Measurements from ENCODE around the gene VTI1A. TPM values are rescaled to one million over a fixed set of nuclear protein-coding genes. Genes with fewer than 3 reads are reported as not detected.

VTI1A gene
- total and polyA plus RNA-seq, 4 donors, result 5.5 to 26.9 (median 13.1) TPM

- DNase-seq (ENCODE audit: low spot score), result no peak
- peaks cover 2 to 56% (median 43%) of the 10 kb centered on the region in 4 donors for H3K4me1 ChIP-seq (ENCODE audit: control insufficient read depth in 4 of 4, insufficient read depth in 4 of 4, low read length in 3 of 4)
- no peaks in the 10 kb centered on the region for H3K27me3 ChIP-seq (ENCODE audit: control insufficient read depth in 4 of 4, insufficient read depth in 4 of 4, low read length in 3 of 4)
- no peaks in the 10 kb centered on the region for H3K9me3 ChIP-seq (ENCODE audit: control insufficient read depth in 4 of 4, low read length in 3 of 4)
- no peak overlapping the region for H3K9ac ChIP-seq (ENCODE audit: low read depth in 1 of 2, low read length in 2 of 2)
- no peaks in the 10 kb centered on the region for H3K36me3 ChIP-seq (ENCODE audit: control insufficient read depth in 4 of 4, insufficient read depth in 3 of 4, low read depth in 1 of 4, low read length in 3 of 4)
- WGBS, result 34% methylated on average over 6 of the region's 6 CpGs
- peak overlapping the region in 1 of 2 donors; percentile 40 for H3K27ac ChIP-seq (ENCODE audit: low read depth in 1 of 2, low read length in 2 of 2)
- no peak overlapping the region for H3K4me3 ChIP-seq (ENCODE audit: low read depth in 1 of 3, low read length in 3 of 3)
- TF ChIP-seq RAD21 (IDR thresholded peaks at IDR 0.05) (peak; percentile 53 to 60), CTCF (IDR thresholded peaks at IDR 0.05; ENCODE audit: low read depth, low read length, missing input control) (no peak), FOXA2 (IDR thresholded peaks at IDR 0.05) (peak; percentile 89), SP1 (IDR thresholded peaks at IDR 0.05) (peak; percentile 86), HNF4A (conservative IDR thresholded peaks at IDR 0.05) (peak; percentile 96 to 98), RXRA (IDR thresholded peaks at IDR 0.05) (peak; percentile 73 to 91), NR2F2 (IDR thresholded peaks at IDR 0.05) (no peak), TAF1 (conservative IDR thresholded peaks at IDR 0.05) (no peak), REST (IDR thresholded peaks at IDR 0.05) (peak; percentile 39), YY1 (IDR thresholded peaks at IDR 0.05) (peak; percentile 86), HNF4G (IDR thresholded peaks at IDR 0.05) (peak; percentile 87), JUND (IDR thresholded peaks at IDR 0.05) (peak; percentile 45 to 77), FOXA1 (IDR thresholded peaks at IDR 0.05) (no peak), EGR1 (IDR thresholded peaks at IDR 0.05; ENCODE audit: low read depth in 2 of 2) (peak in 1 of 2 donors; percentile 67), GABPA (IDR thresholded peaks at IDR 0.05 in 1 of 2, conservative IDR thresholded peaks at IDR 0.05 in 1 of 2) (peak in 1 of 2 donors; percentile 48)
- TF ChIP-seq, protein P1, sequence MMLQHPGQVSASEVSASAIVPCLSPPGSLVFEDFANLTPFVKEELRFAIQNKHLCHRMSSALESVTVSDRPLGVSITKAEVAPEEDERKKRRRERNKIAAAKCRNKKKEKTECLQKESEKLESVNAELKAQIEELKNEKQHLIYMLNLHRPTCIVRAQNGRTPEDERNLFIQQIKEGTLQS (IDR thresholded peaks at IDR 0.05), result peak; percentile 13
- TF ChIP-seq, protein P2, sequence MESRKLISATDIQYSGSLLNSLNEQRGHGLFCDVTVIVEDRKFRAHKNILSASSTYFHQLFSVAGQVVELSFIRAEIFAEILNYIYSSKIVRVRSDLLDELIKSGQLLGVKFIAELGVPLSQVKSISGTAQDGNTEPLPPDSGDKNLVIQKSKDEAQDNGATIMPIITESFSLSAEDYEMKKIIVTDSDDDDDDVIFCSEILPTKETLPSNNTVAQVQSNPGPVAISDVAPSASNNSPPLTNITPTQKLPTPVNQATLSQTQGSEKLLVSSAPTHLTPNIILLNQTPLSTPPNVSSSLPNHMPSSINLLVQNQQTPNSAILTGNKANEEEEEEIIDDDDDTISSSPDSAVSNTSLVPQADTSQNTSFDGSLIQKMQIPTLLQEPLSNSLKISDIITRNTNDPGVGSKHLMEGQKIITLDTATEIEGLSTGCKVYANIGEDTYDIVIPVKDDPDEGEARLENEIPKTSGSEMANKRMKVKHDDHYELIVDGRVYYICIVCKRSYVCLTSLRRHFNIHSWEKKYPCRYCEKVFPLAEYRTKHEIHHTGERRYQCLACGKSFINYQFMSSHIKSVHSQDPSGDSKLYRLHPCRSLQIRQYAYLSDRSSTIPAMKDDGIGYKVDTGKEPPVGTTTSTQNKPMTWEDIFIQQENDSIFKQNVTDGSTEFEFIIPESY (IDR thresholded peaks at IDR 0.05), result peak; percentile 88
- TF ChIP-seq, protein P3, sequence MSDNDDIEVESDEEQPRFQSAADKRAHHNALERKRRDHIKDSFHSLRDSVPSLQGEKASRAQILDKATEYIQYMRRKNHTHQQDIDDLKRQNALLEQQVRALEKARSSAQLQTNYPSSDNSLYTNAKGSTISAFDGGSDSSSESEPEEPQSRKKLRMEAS (IDR thresholded peaks at IDR 0.05), result peak; percentile 63
Measured at GRCh38 chr10:112739592-112740353, 292.8 kb downstream of the VTI1A start.

All from liver (tissue), 9 donors.